Measurements from ENCODE around the gene AGRN.
A peak's percentile ranks its signal among the peaks of the same experiment; 100 is the strongest.
"Not testable (repeated sequence)": the region's sequence is repeated elsewhere in the genome, so short reads cannot be mapped to it uniquely, and the experiment has no call there.

AGRN gene

GRCh38 chr1:1072849-1073742, 53.2 kb downstream of the AGRN start:
- TF ChIP-seq, protein P1, sequence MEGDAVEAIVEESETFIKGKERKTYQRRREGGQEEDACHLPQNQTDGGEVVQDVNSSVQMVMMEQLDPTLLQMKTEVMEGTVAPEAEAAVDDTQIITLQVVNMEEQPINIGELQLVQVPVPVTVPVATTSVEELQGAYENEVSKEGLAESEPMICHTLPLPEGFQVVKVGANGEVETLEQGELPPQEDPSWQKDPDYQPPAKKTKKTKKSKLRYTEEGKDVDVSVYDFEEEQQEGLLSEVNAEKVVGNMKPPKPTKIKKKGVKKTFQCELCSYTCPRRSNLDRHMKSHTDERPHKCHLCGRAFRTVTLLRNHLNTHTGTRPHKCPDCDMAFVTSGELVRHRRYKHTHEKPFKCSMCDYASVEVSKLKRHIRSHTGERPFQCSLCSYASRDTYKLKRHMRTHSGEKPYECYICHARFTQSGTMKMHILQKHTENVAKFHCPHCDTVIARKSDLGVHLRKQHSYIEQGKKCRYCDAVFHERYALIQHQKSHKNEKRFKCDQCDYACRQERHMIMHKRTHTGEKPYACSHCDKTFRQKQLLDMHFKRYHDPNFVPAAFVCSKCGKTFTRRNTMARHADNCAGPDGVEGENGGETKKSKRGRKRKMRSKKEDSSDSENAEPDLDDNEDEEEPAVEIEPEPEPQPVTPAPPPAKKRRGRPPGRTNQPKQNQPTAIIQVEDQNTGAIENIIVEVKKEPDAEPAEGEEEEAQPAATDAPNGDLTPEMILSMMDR (IDR thresholded peaks at IDR 0.05): no peak
- Mint-ChIP-seq H3K27ac (no peak overlapping the region), H3K4me3 (no peak overlapping the region), H3K27me3 (ENCODE audit: low read depth, poor library complexity) (peaks cover 21% of the 10 kb centered on the region), H3K36me3 (ENCODE audit: low read depth) (no peaks in the 10 kb centered on the region), H3K9me3 (no peaks in the 10 kb centered on the region), H3K4me1 (peaks cover 28% of the 10 kb centered on the region)
- DNase-seq: peak; percentile 19

DNA sequence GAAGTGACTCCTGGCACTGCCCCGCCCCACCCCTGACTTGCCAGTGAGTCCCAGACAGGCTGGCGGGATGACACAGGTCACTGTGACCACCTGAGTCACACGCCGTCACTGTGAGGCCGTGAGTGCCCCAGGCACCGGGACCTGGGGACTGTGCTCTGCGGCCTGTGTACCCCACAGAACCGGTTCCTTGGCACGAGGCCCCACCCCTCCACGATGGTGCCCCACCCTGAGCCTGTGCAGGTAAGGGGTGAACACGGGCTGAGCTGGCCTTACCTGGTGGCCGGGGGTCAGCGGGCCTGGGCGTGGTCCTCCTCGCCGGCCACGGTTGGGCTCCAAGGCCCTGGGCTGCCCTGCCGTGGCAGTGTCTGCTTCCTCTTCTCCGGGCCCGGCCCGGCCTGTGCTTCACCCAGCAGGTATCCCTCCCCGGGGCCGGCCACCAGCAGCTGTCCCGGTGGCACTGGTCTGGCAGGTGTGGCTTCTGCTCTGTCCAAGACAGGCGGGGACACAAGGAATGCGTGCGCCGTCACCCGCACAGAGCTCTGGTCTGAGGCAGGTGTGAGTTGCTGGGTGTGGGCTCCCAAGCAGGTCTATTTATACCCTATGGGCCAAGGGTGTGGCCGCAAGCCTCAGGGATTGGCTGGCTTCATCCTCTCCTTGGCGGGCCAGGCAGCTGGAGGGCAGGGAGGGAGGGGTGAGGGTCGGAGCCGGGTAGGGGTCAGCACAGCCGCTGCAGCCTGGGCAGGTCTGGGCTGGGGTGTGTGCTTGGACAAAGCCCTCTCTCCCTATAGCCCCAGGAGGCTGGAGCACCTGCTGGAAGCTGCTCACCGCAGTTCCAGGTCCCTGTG, 54.0 kb downstream of the AGRN start, which contains the start of gene RNF223:
TSS of gene RNF223 (minus strand) at position 564 of the 845 bp plus-strand sequence. CDS start 1,740 bp downstream, outside the sequence.
- no peak within 1 kb of the TSS for H3K27ac Mint-ChIP-seq
- H3K27me3 Mint-ChIP-seq (ENCODE audit: low read depth, poor library complexity): peaks cover 16% of the 10 kb centered on the region
- H3K4me1 Mint-ChIP-seq: peaks cover 25% of the 10 kb centered on the region
- DNase-seq: peak; percentile 12
- TF ChIP-seq, protein P1 (IDR thresholded peaks at IDR 0.05): no peak
- H3K9me3 Mint-ChIP-seq: no peaks in the 10 kb centered on the region
- no peak within 1 kb of the TSS for H3K4me3 Mint-ChIP-seq
- H3K36me3 Mint-ChIP-seq (ENCODE audit: low read depth): no peaks in the 10 kb centered on the region

GRCh38 chr1:1074631-1075147, 54.8 kb downstream of the AGRN start:
- Mint-ChIP-seq H3K4me1 (peaks cover 25% of the 10 kb centered on the region), H3K27ac (no peak overlapping the region)
- TF ChIP-seq, protein P1 (IDR thresholded peaks at IDR 0.05): no peak

GRCh38 chr1:1075148-1075935, 55.4 kb downstream of the AGRN start:
- H3K36me3 Mint-ChIP-seq (ENCODE audit: low read depth): no peaks in the 10 kb centered on the region
- no peak overlapping the region for H3K27ac Mint-ChIP-seq
- H3K4me1 Mint-ChIP-seq: peaks cover 19% of the 10 kb centered on the region
- H3K9me3 Mint-ChIP-seq: no peaks in the 10 kb centered on the region
- TF ChIP-seq, protein P1 (IDR thresholded peaks at IDR 0.05): no peak
- peaks cover 22% of the 10 kb centered on the region for H3K27me3 Mint-ChIP-seq (ENCODE audit: low read depth, poor library complexity)
- DNase-seq: peak; percentile 7
- no peak overlapping the region for H3K4me3 Mint-ChIP-seq

More at GRCh38 chr1:1074631-1075147, 54.8 kb downstream of the AGRN start:
- no peaks in the 10 kb centered on the region for H3K36me3 Mint-ChIP-seq (ENCODE audit: low read depth)
- peaks cover 22% of the 10 kb centered on the region for H3K27me3 Mint-ChIP-seq (ENCODE audit: low read depth, poor library complexity)
- H3K4me3 Mint-ChIP-seq: no peak overlapping the region
- no peaks in the 10 kb centered on the region for H3K9me3 Mint-ChIP-seq
- DNase-seq: no peak

DNA sequence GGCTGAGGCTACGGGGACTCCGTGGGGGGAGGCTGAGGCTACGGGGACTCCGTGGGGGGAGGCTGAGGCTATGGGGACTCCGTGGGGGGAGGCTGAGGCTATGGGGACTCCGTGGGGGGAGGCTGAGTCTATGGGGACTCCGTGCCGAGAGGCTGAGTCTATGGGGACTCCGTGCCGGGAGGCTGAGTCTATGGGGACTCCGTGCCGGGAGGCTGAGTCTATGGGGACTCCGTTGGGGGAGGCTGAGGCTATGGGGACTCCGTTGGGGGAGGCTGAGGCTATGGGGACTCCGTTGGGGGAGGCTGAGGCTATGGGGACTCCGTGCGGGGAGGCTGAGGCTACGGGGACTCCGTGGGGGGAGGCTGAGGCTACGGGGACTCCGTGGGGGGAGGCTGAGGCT, 57.5 kb downstream of the AGRN start:
- not testable (repeated sequence) for H3K36me3 Mint-ChIP-seq (ENCODE audit: low read depth); H3K9me3 Mint-ChIP-seq; H3K4me3 Mint-ChIP-seq; DNase-seq; H3K27ac Mint-ChIP-seq; H3K4me1 Mint-ChIP-seq
- H3K27me3 Mint-ChIP-seq (ENCODE audit: low read depth, poor library complexity): peaks cover 22% of the 10 kb centered on the region

Measured in nephron progenitor cell (in vitro differentiated cells).